ENCODE measurements around the gene CBFA2T3. TPM values are rescaled to one million over a fixed set of nuclear protein-coding genes. Genes with fewer than 3 reads are reported as not detected.

Gene CBFA2T3
- total RNA-seq, 2 experiments from 2014 or later: not detected

- peak overlapping the region; percentile 67 for H3K4me3 Mint-ChIP-seq
- peaks cover 10% of the 10 kb centered on the region for H3K36me3 Mint-ChIP-seq (ENCODE audit: low read depth)
- ChIA-PET CTCF (interaction anchor here (1.4 kb wide), 1 partner anchor 71 kb away, joined by 4 read pairs; the partner anchor contains the start of gene PIEZO1), POLR2A (no interaction called here)
- DNase-seq: no peak
- no peaks in the 10 kb centered on the region for H3K27me3 Mint-ChIP-seq
- H3K4me1 Mint-ChIP-seq: peaks cover 32% of the 10 kb centered on the region
- H3K27ac Mint-ChIP-seq: peak overlapping the region; percentile 73
- H3K9me3 Mint-ChIP-seq: no peaks in the 10 kb centered on the region
These were observed 121.3 kb downstream of the CBFA2T3 start for GRCh38 chr16:88855736-88856121.

GRCh38 chr16:88855176-88855575 lies 121.8 kb downstream of the CBFA2T3 start:
- DNase-seq: no peak
- peak overlapping the region; percentile 60 for H3K4me3 Mint-ChIP-seq
- ChIA-PET CTCF (interaction anchor here (0.8 to 1.4 kb wide), 2 partner anchors 71 to 118 kb away, joined by 3 to 4 read pairs; partner anchors contain the start of gene PIEZO1), POLR2A (no interaction called here)
- H3K4me1 Mint-ChIP-seq: peaks cover 32% of the 10 kb centered on the region
- no peaks in the 10 kb centered on the region for H3K9me3 Mint-ChIP-seq
- H3K36me3 Mint-ChIP-seq (ENCODE audit: low read depth): peaks cover 10% of the 10 kb centered on the region
- peak overlapping the region; percentile 57 for H3K27ac Mint-ChIP-seq
- H3K27me3 Mint-ChIP-seq: no peaks in the 10 kb centered on the region

GRCh38 chr16:88854306-88855111 lies 122.5 kb downstream of the CBFA2T3 start:
- H3K9me3 Mint-ChIP-seq: no peaks in the 10 kb centered on the region
- peaks cover 10% of the 10 kb centered on the region for H3K36me3 Mint-ChIP-seq (ENCODE audit: low read depth)
- ChIA-PET POLR2A (no interaction called here), CTCF (interaction anchor here (0.8 to 1.4 kb wide), 5 partner anchors 27 to 117 kb away, joined by 3 to 4 read pairs (median 4); partner anchors contain the start of gene PIEZO1)
- H3K4me3 Mint-ChIP-seq: peak overlapping the region; percentile 60
- DNase-seq: peak; percentile 13
- H3K4me1 Mint-ChIP-seq: peaks cover 32% of the 10 kb centered on the region
- no peaks in the 10 kb centered on the region for H3K27me3 Mint-ChIP-seq
- no peak overlapping the region for H3K27ac Mint-ChIP-seq

- ChIA-PET CTCF (interaction anchor here (0.6 to 1.4 kb wide), 5 partner anchors 13 to 116 kb away, joined by 3 to 4 read pairs (median 4); no protein-coding TSS in a partner anchor), POLR2A (no interaction called here)
- no peak overlapping the region for H3K4me3 Mint-ChIP-seq
- no peak overlapping the region for H3K27ac Mint-ChIP-seq
- H3K4me1 Mint-ChIP-seq: peaks cover 27% of the 10 kb centered on the region
- H3K9me3 Mint-ChIP-seq: no peaks in the 10 kb centered on the region
- peaks cover 5% of the 10 kb centered on the region for H3K36me3 Mint-ChIP-seq (ENCODE audit: low read depth)
- no peaks in the 10 kb centered on the region for H3K27me3 Mint-ChIP-seq
- no peak for DNase-seq
These were observed 123.6 kb downstream of the CBFA2T3 start for GRCh38 chr16:88853325-88853941.

- Mint-ChIP-seq H3K27ac (no peak overlapping the region), H3K36me3 (ENCODE audit: low read depth) (no peaks in the 10 kb centered on the region), H3K27me3 (no peaks in the 10 kb centered on the region), H3K4me1 (peaks cover 18% of the 10 kb centered on the region), H3K4me3 (no peak overlapping the region), H3K9me3 (no peaks in the 10 kb centered on the region)
- DNase-seq: no peak
- ChIA-PET CTCF (interaction anchor here (1.0 to 1.3 kb wide), 2 partner anchors 11 to 39 kb away, joined by 3 read pairs; no protein-coding TSS in a partner anchor), POLR2A (no interaction called here)
These were observed 125.4 kb downstream of the CBFA2T3 start for GRCh38 chr16:88851616-88852015.

- H3K27me3 Mint-ChIP-seq: no peaks in the 10 kb centered on the region
- ChIA-PET POLR2A (no interaction called here), CTCF (interaction anchor here (1.3 kb wide), 1 partner anchor 10 kb away, joined by 3 read pairs; no protein-coding TSS in a partner anchor)
- no peak for DNase-seq
- H3K9me3 Mint-ChIP-seq: no peaks in the 10 kb centered on the region
- peaks cover 14% of the 10 kb centered on the region for H3K4me1 Mint-ChIP-seq
- H3K36me3 Mint-ChIP-seq (ENCODE audit: low read depth): no peaks in the 10 kb centered on the region
- no peak overlapping the region for H3K4me3 Mint-ChIP-seq
- H3K27ac Mint-ChIP-seq: no peak overlapping the region
These were observed 126.3 kb downstream of the CBFA2T3 start for GRCh38 chr16:88850531-88851199.

GRCh38 chr16:88848557-88848956 lies 128.4 kb downstream of the CBFA2T3 start:
- Mint-ChIP-seq H3K9me3 (no peaks in the 10 kb centered on the region), H3K4me3 (no peak overlapping the region), H3K27ac (no peak overlapping the region), H3K4me1 (peaks cover 1% of the 10 kb centered on the region), H3K27me3 (no peaks in the 10 kb centered on the region), H3K36me3 (ENCODE audit: low read depth) (no peaks in the 10 kb centered on the region)
- no peak for DNase-seq
- ChIA-PET POLR2A (no interaction called here), CTCF (no interaction called here)

- CTCF ChIA-PET: no interaction called here
- H3K27me3 Mint-ChIP-seq: no peaks in the 10 kb centered on the region
- H3K4me1 Mint-ChIP-seq: peaks cover 1% of the 10 kb centered on the region
These were observed 129.4 kb downstream of the CBFA2T3 start for GRCh38 chr16:88847654-88848053.

GRCh38 chr16:88846088-88846487 lies 130.9 kb downstream of the CBFA2T3 start:
- Mint-ChIP-seq H3K4me3 (no peak overlapping the region), H3K9me3 (no peaks in the 10 kb centered on the region), H3K27me3 (no peaks in the 10 kb centered on the region), H3K4me1 (no peaks in the 10 kb centered on the region), H3K27ac (no peak overlapping the region), H3K36me3 (ENCODE audit: low read depth) (no peaks in the 10 kb centered on the region)
- POLR2A ChIA-PET: no interaction called here
- CTCF ChIA-PET: interaction anchor here (0.9 kb wide), 1 partner anchor 11 kb away, joined by 3 read pairs; the partner anchor contains the start of gene TRAPPC2L
- DNase-seq: no peak

More at GRCh38 chr16:88847654-88848053, 129.4 kb downstream of the CBFA2T3 start:
- H3K9me3 Mint-ChIP-seq: no peaks in the 10 kb centered on the region
- no peak overlapping the region for H3K27ac Mint-ChIP-seq
- POLR2A ChIA-PET: no interaction called here
- H3K36me3 Mint-ChIP-seq (ENCODE audit: low read depth): no peaks in the 10 kb centered on the region
- no peak for DNase-seq
- no peak overlapping the region for H3K4me3 Mint-ChIP-seq

GRCh38 chr16:88844419-88845036 lies 132.5 kb downstream of the CBFA2T3 start:
- ChIA-PET CTCF (no interaction called here), POLR2A (no interaction called here)
- no peak for DNase-seq
- Mint-ChIP-seq H3K36me3 (ENCODE audit: low read depth) (no peaks in the 10 kb centered on the region), H3K9me3 (no peaks in the 10 kb centered on the region), H3K4me1 (no peaks in the 10 kb centered on the region), H3K27me3 (no peaks in the 10 kb centered on the region), H3K27ac (no peak overlapping the region), H3K4me3 (no peak overlapping the region)

- Mint-ChIP-seq H3K27ac (no peak overlapping the region), H3K4me3 (no peak overlapping the region), H3K9me3 (no peaks in the 10 kb centered on the region), H3K36me3 (ENCODE audit: low read depth) (no peaks in the 10 kb centered on the region), H3K27me3 (no peaks in the 10 kb centered on the region), H3K4me1 (no peaks in the 10 kb centered on the region)
- ChIA-PET CTCF (no interaction called here), POLR2A (no interaction called here)
- DNase-seq: no peak
These were observed 133.8 kb downstream of the CBFA2T3 start for GRCh38 chr16:88843256-88843655.

GRCh38 chr16:88842806-88843205 lies 134.2 kb downstream of the CBFA2T3 start:
- DNase-seq: no peak
- Mint-ChIP-seq H3K9me3 (no peaks in the 10 kb centered on the region), H3K36me3 (ENCODE audit: low read depth) (no peaks in the 10 kb centered on the region), H3K4me1 (no peaks in the 10 kb centered on the region), H3K27me3 (no peaks in the 10 kb centered on the region), H3K27ac (no peak overlapping the region), H3K4me3 (no peak overlapping the region)
- POLR2A ChIA-PET: no interaction called here
- CTCF ChIA-PET: no interaction called here

Data from activated CD4-positive, alpha-beta T cell treated with anti-CD3 and anti-CD28 coated beads, Interleukin-2, amount 10 ng/mL, durations not matched to agents 7 days and 5 days (primary cell).